Transverse colon (tissue), 3 donors: Measurements from ENCODE around the gene RTKN2.
"Not testable (repeated sequence)": the region's sequence is repeated elsewhere in the genome, so short reads cannot be mapped to it uniquely, and the experiment has no call there.

Experiments used
- CTCF ChIP-seq, 5 experiments: fragments of 200-600 bp in 3 of 5; fragments of 450-650 bp in 2 of 5; sonication (generic) in 3 of 5; IDR thresholded peaks; 1 replicate in 2 of 5; 2 replicates in 3 of 5; pipeline ENCODE4 v1.5.1; 2016 to 2017; ENCODE audit warnings: antibody characterized with exemption in 5 of 5, inconsistent platforms in 3 of 5, mild to moderate bottlenecking in 2 of 5, moderate library complexity in 1 of 5
- POLR2A ChIP-seq: fragments of 450-650 bp; IDR thresholded peaks from one replicate; pipeline ENCODE4 v1.6.1; 2016; ENCODE audit warnings: antibody characterized with exemption, mild to moderate bottlenecking, moderate library complexity

- TF ChIP-seq CTCF (IDR thresholded peaks at IDR 0.05); POLR2A: not testable (repeated sequence)
These were observed 27.1 kb downstream of the RTKN2 start for GRCh38 chr10:62241521-62241920.
